WTC11 (cell line): ENCODE data around the gene SMAD2. TPM values are rescaled to one million over a fixed set of nuclear protein-coding genes. Genes with fewer than 3 reads are reported as not detected.

Source experiments
- ATAC-seq: fragments of 200-7000 bp; cut with Tn5 transposase; 2 replicates; pipeline ENCODE4 v1.10.0; 2021; ENCODE audit warnings: mild to moderate bottlenecking, moderate library complexity
- CTCF ChIA-PET: fragments of 300-600 bp; sonication (Branson Sonifier 250); formaldehyde crosslinking; loops from one replicate; lab custom pipeline; 2021; ENCODE audit warnings: antibody characterized with exemption; lab: Charles Lee
- POLR2A ChIA-PET: fragments of 350-600 bp; sonication (Branson Sonifier 250); formaldehyde crosslinking; loops from one replicate; lab custom pipeline; 2021; ENCODE audit warnings: antibody characterized with exemption; lab: Charles Lee
- DNase-seq: peaks from one replicate; pipeline ENCODE4 v3.0.0; 2021; ENCODE audit warnings: low spot score
- H3K27ac Mint-ChIP-seq: 2 replicates; pipeline ENCODE4 v1.8.0; 2021; ENCODE audit warnings: mixed read lengths
- H3K27me3 Mint-ChIP-seq: 2 replicates; pipeline ENCODE4 v1.8.0; 2021; ENCODE audit warnings: low read depth, mild to moderate bottlenecking, moderate library complexity, mixed read lengths
- H3K36me3 Mint-ChIP-seq: 2 replicates; pipeline ENCODE4 v1.8.0; 2021; ENCODE audit warnings: mixed read lengths
- H3K4me1 Mint-ChIP-seq: 2 replicates; pipeline ENCODE4 v1.8.0; 2022; ENCODE audit warnings: mixed read lengths
- H3K4me3 Mint-ChIP-seq: 2 replicates; pipeline ENCODE4 v1.8.0; 2021; ENCODE audit warnings: mild to moderate bottlenecking, moderate library complexity, mixed read lengths
- H3K9me3 Mint-ChIP-seq: 2 replicates; pipeline ENCODE4 v1.8.0; 2021; ENCODE audit warnings: mixed read lengths
- AFF4 ChIP-seq: sonication (generic); formaldehyde crosslinking; IDR thresholded peaks from 2 replicates; pipeline ENCODE4 v1.8.1; 2023; ENCODE audit warnings: mild to moderate bottlenecking, missing genetic modification reagents, borderline replicate concordance
- ETV6 ChIP-seq: sonication (generic); formaldehyde crosslinking; IDR thresholded peaks from 2 replicates; pipeline ENCODE4 v1.8.1; 2022; ENCODE audit warnings: mild to moderate bottlenecking, missing genetic modification reagents
- PREB ChIP-seq: sonication (generic); formaldehyde crosslinking; IDR thresholded peaks from 2 replicates; pipeline ENCODE4 v1.8.1; 2022; ENCODE audit warnings: mild to moderate bottlenecking, missing genetic modification reagents, moderate library complexity, borderline replicate concordance
- PRRX2 ChIP-seq: fragments of 250-450 bp; sonication (Bioruptor Pico); IDR thresholded peaks from 2 replicates; pipeline ENCODE4 v1.8.0; 2021; ENCODE audit warnings: mild to moderate bottlenecking
- TCF7 ChIP-seq: sonication (generic); formaldehyde crosslinking; IDR thresholded peaks from 2 replicates; pipeline ENCODE4 v1.8.0; 2022; ENCODE audit warnings: mild to moderate bottlenecking, low read depth, missing genetic modification reagents, moderate library complexity
- USF1 ChIP-seq: sonication (generic); formaldehyde crosslinking; IDR thresholded peaks from 2 replicates; pipeline ENCODE4 v1.8.0; 2022; ENCODE audit warnings: mild to moderate bottlenecking, missing genetic modification reagents
- ZBTB43 ChIP-seq: sonication (generic); formaldehyde crosslinking; IDR thresholded peaks from 2 replicates; pipeline ENCODE4 v1.8.1; 2023; ENCODE audit warnings: mild to moderate bottlenecking, missing genetic modification reagents
- ZMAT4 ChIP-seq: fragments of 250-450 bp; sonication (Bioruptor Pico); IDR thresholded peaks from 2 replicates; pipeline ENCODE4 v1.9.0; 2021; ENCODE audit warnings: mild to moderate bottlenecking
- ZNF219 ChIP-seq: sonication (generic); formaldehyde crosslinking; IDR thresholded peaks from 2 replicates; pipeline ENCODE4 v1.8.0; 2023; ENCODE audit warnings: missing genetic modification reagents, mild to moderate bottlenecking, borderline replicate concordance
- ZNF532 ChIP-seq: fragments of 250-450 bp; sonication (Bioruptor Pico); IDR thresholded peaks from 2 replicates; pipeline ENCODE4 v1.9.0; 2021; ENCODE audit warnings: mild to moderate bottlenecking, borderline replicate concordance
- total RNA-seq: library from RNA; stranded (reverse); gene quantifications from 3 replicates; pipeline ENCODE4 v1.2.3, GENCODE V29; 2021

Gene SMAD2
- total RNA-seq, 1 experiment from 2014 or later, result 104 TPM

- ChIA-PET CTCF (interaction anchor here (1.2 kb wide), 2 partner anchors 11 to 79 kb away, joined by 3 to 5 read pairs; no protein-coding TSS in a partner anchor), POLR2A (interaction anchor here (0.5 kb wide), 1 partner anchor 58 kb away, joined by 3 read pairs; no protein-coding TSS in a partner anchor)
- Mint-ChIP-seq H3K4me1 (peaks cover 66% of the 10 kb centered on the region), H3K9me3 (no peaks in the 10 kb centered on the region), H3K36me3 (0 out of 2 replicates have a peak, but pooled peaks cover 3% of the 10 kb centered on the region), H3K4me3 (peak overlapping the region; percentile 90), H3K27ac (peak overlapping the region; percentile 90), H3K27me3 (no peaks in the 10 kb centered on the region)
- DNase-seq (no peak), ATAC-seq (no peak)
- TF ChIP-seq ZBTB43 (CRISPR knock-in tag) (no peak), ZMAT4 (CRISPR knock-in tag) (no peak), ETV6 (CRISPR knock-in tag) (no peak), PRRX2 (CRISPR knock-in tag) (no peak), ZNF219 (no peak)
Observed at GRCh38 chr18:47928466-47928865, 2.0 kb downstream of the SMAD2 start.

- Mint-ChIP-seq H3K9me3 (no peaks in the 10 kb centered on the region), H3K4me1 (peaks cover 68% of the 10 kb centered on the region)
- no peak for TF ChIP-seq AFF4
- no peak for TF ChIP-seq PREB (CRISPR knock-in tag)
- no peak for TF ChIP-seq ZBTB43 (CRISPR knock-in tag)
- TF ChIP-seq USF1 (CRISPR knock-in tag), result no peak
- no peak for TF ChIP-seq ZNF532
- TF ChIP-seq TCF7 (CRISPR knock-in tag), result no peak
- TF ChIP-seq, all 79 proteins: peak for 0
- Mint-ChIP-seq H3K36me3 (0 out of 2 replicates have a peak, but pooled peaks cover 3% of the 10 kb centered on the region), H3K27ac (peak overlapping the region; percentile 71; the same call in 1 of the 2 replicates), H3K4me3 (peak overlapping the region; percentile 25; the same call in 1 of the 2 replicates), H3K27me3 (no peaks in the 10 kb centered on the region)
- DNase-seq (no peak), ATAC-seq (no peak)
- ChIA-PET POLR2A (no interaction called here), CTCF (interaction anchor here (1.1 kb wide), 1 partner anchor 71 kb away, joined by 6 read pairs; no protein-coding TSS in a partner anchor)
Observed at GRCh38 chr18:47926101-47926850, 4.2 kb downstream of the SMAD2 start.
